HepG2 (cell line): ENCODE measurements around the gene KIAA2012. TPM values are rescaled to one million over a fixed set of nuclear protein-coding genes. Genes with fewer than 3 reads are reported as not detected.
A peak's percentile ranks its signal among the peaks of the same experiment; 100 is the strongest.

Source experiments
- ASH2L ChIP-seq: fragments of 300-600, 200-600 bp; sonication (generic); IDR thresholded peaks from 2 replicates; pipeline ENCODE4 v1.7.0; 2017; ENCODE audit warnings: low read depth, mild to moderate bottlenecking, moderate library complexity, mixed read lengths, low read length; ENCODE audit not compliant: insufficient read length
- MYC ChIP-seq: sonication (generic); formaldehyde crosslinking; IDR thresholded peaks from 2 replicates; pipeline ENCODE4 v1.9.0; 2021; ENCODE audit warnings: missing genetic modification reagents, borderline replicate concordance
- NAIF1 ChIP-seq: sonication (generic); formaldehyde crosslinking; IDR thresholded peaks from 2 replicates; pipeline ENCODE4 v1.5.0; 2020; ENCODE audit warnings: mild to moderate bottlenecking, missing genetic modification reagents, borderline replicate concordance
- PHF5A ChIP-seq: IDR thresholded peaks from one replicate; pipeline ENCODE4 v1.6.1; 2018; ENCODE audit warnings: low read depth, missing genetic modification reagents; ENCODE audit not compliant: unreplicated experiment
- PHF8 ChIP-seq: sonication (generic); formaldehyde crosslinking; IDR thresholded peaks from 2 replicates; pipeline ENCODE4 v1.5.0; 2020; ENCODE audit warnings: missing genetic modification reagents
- PITX1 ChIP-seq: sonication (generic); formaldehyde crosslinking; IDR thresholded peaks from 2 replicates; pipeline ENCODE4 v1.5.1; 2020; ENCODE audit warnings: mild to moderate bottlenecking, missing genetic modification reagents
- ZBTB42 ChIP-seq: sonication (generic); formaldehyde crosslinking; IDR thresholded peaks from 2 replicates; pipeline ENCODE4 v1.5.0; 2020; ENCODE audit warnings: mild to moderate bottlenecking, missing genetic modification reagents
- ZFP91 ChIP-seq: sonication (generic); formaldehyde crosslinking; IDR thresholded peaks from 2 replicates; pipeline ENCODE4 v1.9.0; 2022; ENCODE audit warnings: missing genetic modification reagents, mild to moderate bottlenecking, borderline replicate concordance
- ZHX2 ChIP-seq, 2 experiments: sonication (generic) in 1 of 2; formaldehyde crosslinking in 1 of 2; IDR thresholded peaks; 2 replicates each; pipeline versions ENCODE4 v1.6.1 to v1.9.0; 2014 to 2022; ENCODE audit warnings: antibody characterized with exemption in 1 of 2, borderline replicate concordance in 1 of 2, inconsistent platforms in 1 of 2, low read depth in 1 of 2, missing genetic modification reagents in 1 of 2
- ZNF280B ChIP-seq: sonication (generic); formaldehyde crosslinking; IDR thresholded peaks from 2 replicates; pipeline ENCODE4 v1.5.0; 2020; ENCODE audit warnings: missing genetic modification reagents, mild to moderate bottlenecking, borderline replicate concordance
- ZNF280D ChIP-seq: sonication (generic); formaldehyde crosslinking; IDR thresholded peaks from 2 replicates; pipeline ENCODE4 v1.5.1; 2020; ENCODE audit warnings: mild to moderate bottlenecking, missing genetic modification reagents
- ZNF460 ChIP-seq: sonication (generic); formaldehyde crosslinking; IDR thresholded peaks from 2 replicates; pipeline ENCODE4 v1.5.1; 2020; ENCODE audit warnings: missing genetic modification reagents, mild to moderate bottlenecking, borderline replicate concordance
- ZNF607 ChIP-seq: sonication (generic); formaldehyde crosslinking; IDR thresholded peaks from 2 replicates; pipeline ENCODE4 v1.5.1; 2020; ENCODE audit warnings: missing genetic modification reagents, mild to moderate bottlenecking, borderline replicate concordance
- ZSCAN21 ChIP-seq: sonication (generic); formaldehyde crosslinking; IDR thresholded peaks from 2 replicates; pipeline ENCODE4 v1.8.0; 2022; ENCODE audit warnings: mild to moderate bottlenecking, missing genetic modification reagents, moderate library complexity, borderline replicate concordance
- polyA plus RNA-seq, 8 experiments: library from polyadenylated mRNA; depleted of rRNA in 3 of 8; stranded (reverse) in 7 of 8; unstranded in 1 of 8; fragments of >200 nt; fragmentation: Illumina TruSeq in 4 of 8; extraction: Trizol in 4 of 8; gene quantifications; 2 replicates each; pipeline versions ENCODE4 v1.2.1 to v1.2.3, GENCODE V29; 2011 to 2016; ENCODE audit warnings: low read depth in 4 of 8, missing spikeins in 1 of 8, mixed read lengths in 1 of 8; ENCODE audit not compliant: insufficient read depth in 1 of 8
- total RNA-seq, 5 experiments: library from RNA; depleted of rRNA; stranded (reverse); fragments of >200 nt; fragmentation: Illumina TruSeq; extraction: Trizol; gene quantifications; 2 replicates each; pipeline ENCODE4 v1.2.3, GENCODE V29; 2016; ENCODE audit warnings: low read depth in 1 of 5

The KIAA2012 gene
- total and polyA plus RNA-seq, 2 of the 13 experiments (the other 11 are each of a cell fraction or from before 2014, with no cell fraction given), result not detected

- no peak for TF ChIP-seq ZNF280D (CRISPR knock-in tag)
- no peak for TF ChIP-seq ZNF280B
- no peak for TF ChIP-seq ZNF460 (CRISPR knock-in tag)
- TF ChIP-seq ZSCAN21 (CRISPR knock-in tag), result no peak
- 0 out of 2 replicates have a peak, but pooled peaks have one; percentile 47 for TF ChIP-seq MYC (CRISPR knock-in tag)
- no peak for TF ChIP-seq PHF5A
- peak; percentile 18; the same call in 1 of the 2 replicates for TF ChIP-seq ZFP91
- TF ChIP-seq ZBTB42 (CRISPR knock-in tag), result no peak
- TF ChIP-seq ZNF607 (CRISPR knock-in tag), result no peak
- TF ChIP-seq ASH2L, result peak; percentile 33
- 0 out of 2 replicates have a peak, but pooled peaks have one; percentile 34 for TF ChIP-seq NAIF1
- TF ChIP-seq ZHX2 (IDR thresholded peaks at IDR 0.05; ENCODE audit: low read depth), result no peak
- TF ChIP-seq ZHX2 (CRISPR knock-in tag; IDR thresholded peaks at IDR 0.05; ENCODE audit: borderline replicate concordance), result no peak
- TF ChIP-seq PHF8 (CRISPR knock-in tag), result 0 out of 2 replicates have a peak, but pooled peaks have one; percentile 22
- TF ChIP-seq PITX1 (CRISPR knock-in tag), result no peak
Measured at GRCh38 chr2:202033317-202034248, 39.5 kb upstream of the KIAA2012 start, which contains the start of gene FZD7 (continued).
